ENCODE results near the gene FBXO10. TPM values are rescaled to one million over a fixed set of nuclear protein-coding genes. Genes with fewer than 3 reads are reported as not detected.

Gene FBXO10
- total RNA-seq, 4 donors from 2014 or later, result 4.2 to 16.5 (median 6.8) TPM

DNA sequence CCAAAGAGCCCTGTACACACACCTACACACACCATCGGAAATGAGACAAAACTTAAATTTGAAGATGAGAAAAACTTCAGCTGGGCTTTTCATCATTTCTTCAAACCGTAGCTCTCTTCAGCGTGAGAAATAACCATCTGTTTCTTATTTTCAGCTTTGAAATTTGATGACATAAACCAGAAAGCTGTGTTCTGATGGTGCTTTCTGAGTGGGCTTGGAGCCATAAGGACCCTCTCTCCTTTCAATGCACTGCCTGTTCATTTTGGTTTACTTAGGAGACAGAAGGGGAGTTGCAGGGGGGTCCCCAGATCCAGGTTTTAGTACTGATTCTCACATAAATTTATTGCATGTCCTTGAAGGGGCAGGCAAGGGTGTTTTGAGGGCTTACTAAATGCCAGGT, 9.5 kb downstream of the FBXO10 start:
- H3K36me3 ChIP-seq, result no peaks in the 10 kb centered on the region
- no peaks in the 10 kb centered on the region for H3K4me1 ChIP-seq
- intact Hi-C loops (cut with DNase I; ENCODE audit: low total_unique reads), result no loop called here
- H3K4me3 ChIP-seq, result no peak overlapping the region
- TF ChIP-seq POLR2AphosphoS5 (IDR thresholded peaks at IDR 0.05) (no peak), CTCF (IDR thresholded peaks at IDR 0.05) (no peak), EP300 (IDR thresholded peaks at IDR 0.05; ENCODE audit: low read depth) (no peak)
- no peak overlapping the region for H3K27ac ChIP-seq
- DNase-seq, result no peak
- peaks cover 0 to 5% of the 10 kb centered on the region in 2 donors for H3K9me3 ChIP-seq
- in situ Hi-C loops (cut with MboI; ENCODE audit: low pct_ligation_motif_present in 1 of 4, low pct_unique_long_range_greater_than_20kb in 1 of 4, low sequenced_read_pairs in 3 of 4), result no loop called here
- WGBS, 2 donors (ENCODE audit: low coverage in 1 of 2), result 80 to 84% methylated on average over 3 of the region's 3 CpGs
- no peaks in the 10 kb centered on the region for H3K27me3 ChIP-seq

GRCh38 chr9:37565661-37566618, 10.2 kb downstream of the FBXO10 start:
- DNase-seq, result peak; percentile 44
- H3K27ac ChIP-seq, result no peak overlapping the region
- H3K36me3 ChIP-seq, result no peaks in the 10 kb centered on the region
- TF ChIP-seq EP300 (IDR thresholded peaks at IDR 0.05; ENCODE audit: low read depth), result no peak
- TF ChIP-seq CTCF (IDR thresholded peaks at IDR 0.05), result no peak
- no peak for TF ChIP-seq POLR2A (IDR thresholded peaks at IDR 0.05)
- no peak for TF ChIP-seq POLR2AphosphoS5 (IDR thresholded peaks at IDR 0.05)
- intact Hi-C loops (cut with DNase I; ENCODE audit: low total_unique reads) (no loop called here), in situ Hi-C loops (cut with MboI; ENCODE audit: low pct_ligation_motif_present in 1 of 4, low pct_unique_long_range_greater_than_20kb in 1 of 4, low sequenced_read_pairs in 3 of 4) (no loop called here)
- no peak overlapping the region for H3K4me3 ChIP-seq
- H3K27me3 ChIP-seq, result no peaks in the 10 kb centered on the region
- H3K9me3 ChIP-seq, result peaks cover 0 to 5% of the 10 kb centered on the region in 2 donors
- H3K4me1 ChIP-seq, result no peaks in the 10 kb centered on the region
- WGBS, 2 donors (ENCODE audit: low coverage in 1 of 2), result 86 to 89% methylated on average over 3 to 7 of the region's 7 CpGs

GRCh38 chr9:37564916-37565315, 11.3 kb downstream of the FBXO10 start:
- TF ChIP-seq EP300 (IDR thresholded peaks at IDR 0.05; ENCODE audit: low read depth) (no peak), CTCF (IDR thresholded peaks at IDR 0.05) (no peak), POLR2AphosphoS5 (IDR thresholded peaks at IDR 0.05) (no peak), POLR2A (IDR thresholded peaks at IDR 0.05) (no peak)
- intact Hi-C loops (cut with DNase I; ENCODE audit: low total_unique reads) (no loop called here), in situ Hi-C loops (cut with MboI; ENCODE audit: low pct_ligation_motif_present in 1 of 4, low pct_unique_long_range_greater_than_20kb in 1 of 4, low sequenced_read_pairs in 3 of 4) (no loop called here)
- peaks cover 0 to 5% of the 10 kb centered on the region in 2 donors for H3K9me3 ChIP-seq
- H3K36me3 ChIP-seq, result no peaks in the 10 kb centered on the region
- H3K27ac ChIP-seq, result no peak overlapping the region
- no peaks in the 10 kb centered on the region for H3K27me3 ChIP-seq
- no peak for DNase-seq
- WGBS, 2 donors (ENCODE audit: low coverage in 1 of 2), result 86 to 93% methylated on average over 4 of the region's 4 CpGs
- H3K4me3 ChIP-seq, result no peak overlapping the region
- H3K4me1 ChIP-seq, result no peaks in the 10 kb centered on the region

GRCh38 chr9:37563806-37564513, 12.2 kb downstream of the FBXO10 start:
- Histone ChIP-seq H3K4me3 (no peak overlapping the region), H3K4me1 (no peaks in the 10 kb centered on the region), H3K9me3 (peaks cover 0 to 5% of the 10 kb centered on the region in 2 donors), H3K27ac (no peak overlapping the region), H3K36me3 (no peaks in the 10 kb centered on the region), H3K27me3 (no peaks in the 10 kb centered on the region)
- in situ Hi-C loops (cut with MboI; ENCODE audit: low pct_ligation_motif_present in 1 of 4, low pct_unique_long_range_greater_than_20kb in 1 of 4, low sequenced_read_pairs in 3 of 4) (no loop called here), intact Hi-C loops (cut with DNase I; ENCODE audit: low total_unique reads) (no loop called here)
- WGBS, 2 donors (ENCODE audit: low coverage in 1 of 2), result 50 to 94% methylated on average over 1 to 3 of the region's 3 CpGs
- no peak for DNase-seq
- TF ChIP-seq CTCF (IDR thresholded peaks at IDR 0.05) (no peak), POLR2AphosphoS5 (IDR thresholded peaks at IDR 0.05) (no peak), EP300 (IDR thresholded peaks at IDR 0.05; ENCODE audit: low read depth) (no peak), POLR2A (IDR thresholded peaks at IDR 0.05) (no peak)
